GM23338 (cell line): ENCODE measurements around the gene ZBBX. TPM values are rescaled to one million over a fixed set of nuclear protein-coding genes. Genes with fewer than 3 reads are reported as not detected.

Experiments
- ATAC-seq: fragments of 200-7000 bp; cut with Tn5 transposase; 3 replicates; pipeline ENCODE4 v1.9.1; 2020
- DNase-seq: peaks from one replicate; pipeline ENCODE4 v3.0.0-alpha.2; 2015; ENCODE audit warnings: low spot score
- H2AFZ ChIP-seq: fragments of 200-600 bp; sonication (generic); 2 replicates; pipeline ENCODE4 v1.8.0; 2016; ENCODE audit warnings: antibody characterized with exemption, mild to moderate bottlenecking, moderate library complexity
- H3F3A ChIP-seq: fragments of 200-600 bp; sonication (generic); replicated peaks from 2 replicates; pipeline ENCODE4 v1.8.0; 2017; ENCODE audit warnings: antibody characterized with exemption, mixed run types, low read depth
- H3K27ac ChIP-seq: fragments of 200-600 bp; sonication (generic); 2 replicates; pipeline ENCODE4 v1.6.1; 2016; ENCODE audit warnings: low read depth
- H3K27me3 ChIP-seq: fragments of 200-600 bp; sonication (generic); 2 replicates; pipeline ENCODE4 v1.8.0; 2016; ENCODE audit warnings: mild to moderate bottlenecking, mixed run types, moderate library complexity; ENCODE audit not compliant: insufficient read depth
- H3K36me3 ChIP-seq: fragments of 200-600 bp; sonication (generic); 2 replicates; pipeline ENCODE4 v1.8.0; 2016; ENCODE audit warnings: mild to moderate bottlenecking; ENCODE audit not compliant: insufficient read depth
- H3K4me1 ChIP-seq: fragments of 200-600 bp; sonication (generic); 2 replicates; pipeline ENCODE4 v1.8.0; 2016; ENCODE audit warnings: mild to moderate bottlenecking, moderate library complexity; ENCODE audit not compliant: insufficient read depth
- H3K4me2 ChIP-seq: fragments of 200-600 bp; sonication (generic); 2 replicates; pipeline ENCODE4 v1.7.1; 2017; ENCODE audit warnings: mixed run types
- H3K4me3 ChIP-seq: fragments of 200-600 bp; sonication (generic); 2 replicates; pipeline ENCODE4 v1.6.1; 2016; ENCODE audit warnings: mixed run types
- H3K79me2 ChIP-seq: fragments of 200-600 bp; sonication (generic); replicated peaks from 2 replicates; pipeline ENCODE4 v1.8.0; 2017; ENCODE audit warnings: mild to moderate bottlenecking; ENCODE audit not compliant: insufficient read depth
- H3K9me2 ChIP-seq: fragments of 200-600 bp; sonication (generic); 2 replicates; pipeline ENCODE4 v1.8.0; 2017; ENCODE audit not compliant: insufficient read depth
- H4K20me1 ChIP-seq: fragments of 200-600 bp; sonication (generic); replicated peaks from 2 replicates; pipeline ENCODE4 v1.8.0; 2017; ENCODE audit warnings: mild to moderate bottlenecking; ENCODE audit not compliant: insufficient read depth
- H3K27ac Mint-ChIP-seq: 2 replicates; pipeline ENCODE4 v1.8.0; 2020; ENCODE audit warnings: inconsistent platforms, mild to moderate bottlenecking, moderate library complexity, mixed read lengths
- H3K27me3 Mint-ChIP-seq: 3 replicates; pipeline ENCODE4 v1.8.0; 2022; ENCODE audit warnings: low read depth, mild to moderate bottlenecking, moderate library complexity, mixed read lengths, inconsistent platforms; ENCODE audit not compliant: insufficient read depth, poor library complexity
- H3K36me3 Mint-ChIP-seq: 3 replicates; pipeline ENCODE4 v1.8.0; 2021; ENCODE audit warnings: low read depth, mild to moderate bottlenecking, inconsistent platforms, moderate library complexity, mixed read lengths
- H3K4me1 Mint-ChIP-seq: 3 replicates; pipeline ENCODE4 v1.8.0; 2020; ENCODE audit warnings: mild to moderate bottlenecking, inconsistent platforms, mixed read lengths
- H3K4me3 Mint-ChIP-seq: 3 replicates; pipeline ENCODE4 v1.8.0; 2021; ENCODE audit warnings: moderate library complexity, mild to moderate bottlenecking, inconsistent platforms, mixed read lengths
- H3K9me3 Mint-ChIP-seq: 3 replicates; pipeline ENCODE4 v1.8.0; 2020; ENCODE audit warnings: moderate library complexity, mild to moderate bottlenecking, inconsistent platforms, mixed read lengths
- CREB1 ChIP-seq: fragments of 250-450 bp; sonication (Bioruptor Pico); IDR thresholded peaks from 2 replicates; pipeline ENCODE4 v1.5.0; 2020; ENCODE audit warnings: low read depth, mild to moderate bottlenecking, moderate library complexity
- ETS1 ChIP-seq: IDR thresholded peaks from 2 replicates; pipeline ENCODE4 v1.6.1; 2016; ENCODE audit warnings: antibody characterized with exemption
- EZH2 ChIP-seq: fragments of 200-600 bp; sonication (generic); IDR thresholded peaks from one replicate; pipeline ENCODE4 v1.8.0; 2017; ENCODE audit warnings: antibody characterized with exemption, mild to moderate bottlenecking, low read depth; ENCODE audit not compliant: unreplicated experiment
- EZH2phosphoT487 ChIP-seq: fragments of 200-600 bp; sonication (generic); IDR thresholded peaks from one replicate; pipeline ENCODE4 v1.8.1; 2018; ENCODE audit warnings: antibody characterized with exemption; ENCODE audit not compliant: unreplicated experiment
- JUNB ChIP-seq: IDR thresholded peaks from one replicate; pipeline ENCODE4 v1.6.1; 2016; ENCODE audit warnings: antibody characterized with exemption; ENCODE audit not compliant: unreplicated experiment
- NANOG ChIP-seq: IDR thresholded peaks from 2 replicates; pipeline ENCODE4 v1.6.1; 2016; ENCODE audit warnings: antibody characterized with exemption, borderline replicate concordance
- POLR2AphosphoS5 ChIP-seq: IDR thresholded peaks from 2 replicates; pipeline ENCODE4 v1.6.1; 2016; ENCODE audit warnings: antibody characterized with exemption, low read depth
- REST ChIP-seq: IDR thresholded peaks from one replicate; pipeline ENCODE4 v1.6.1; 2018; ENCODE audit warnings: antibody characterized with exemption; ENCODE audit not compliant: unreplicated experiment
- STAT1 ChIP-seq: IDR thresholded peaks from one replicate; pipeline ENCODE4 v1.6.1; 2016; ENCODE audit warnings: antibody characterized with exemption; ENCODE audit not compliant: unreplicated experiment
- ZNF114 ChIP-seq: fragments of 250-450 bp; sonication (Bioruptor Pico); IDR thresholded peaks from 2 replicates; pipeline ENCODE4 v1.5.0; 2020; ENCODE audit warnings: mild to moderate bottlenecking, moderate library complexity
- ZNF331 ChIP-seq: fragments of 250-450 bp; sonication (Bioruptor Pico); IDR thresholded peaks from 2 replicates; pipeline ENCODE4 v1.5.0; 2020; ENCODE audit warnings: low read depth, mild to moderate bottlenecking, moderate library complexity
- polyA plus RNA-seq: library from polyadenylated mRNA; unstranded; fragments of >200 nt; fragmentation: Nextera tagmentation; extraction: Ambion mirVana; gene quantifications from 2 replicates; pipeline ENCODE4 v1.2.1, GENCODE V29; 2016
- total RNA-seq: library from RNA; depleted of rRNA; stranded (reverse); fragments of >200 nt; shearing (Covaris generic); gene quantifications from 2 replicates; pipeline ENCODE4 v1.2.3, GENCODE V29; 2014
- TF ChIP-seq, protein P1 (sequence below), 2 experiments: fragments of 200-600 bp in 1 of 2; sonication (generic) in 1 of 2; conservative IDR thresholded peaks; 2 replicates each; pipeline versions ENCODE4 v1.5.1 to v1.6.1; 2016 to 2017; ENCODE audit warnings: antibody characterized with exemption in 2 of 2, low read depth in 2 of 2, mild to moderate bottlenecking in 2 of 2, moderate library complexity in 1 of 2

ZBBX gene
- total and polyA plus RNA-seq, 2 experiments from 2014 or later = 0.90 to 1.1 TPM

GRCh38 chr3:167323572-167323971, 56.5 kb downstream of the ZBBX start:
- Histone ChIP-seq H4K20me1 (no peaks in the 10 kb centered on the region), H3K9me2 (no peaks in the 10 kb centered on the region), H3K79me2 (no peaks in the 10 kb centered on the region), H3K36me3 (no peaks in the 10 kb centered on the region), H3K4me3 (no peak overlapping the region), H3K4me1 (no peaks in the 10 kb centered on the region), H2AFZ (no peak overlapping the region), H3K27ac (no peak overlapping the region), H3K4me2 (no peak overlapping the region), H3K27me3 (no peaks in the 10 kb centered on the region), H3F3A (no peaks in the 10 kb centered on the region)
- Mint-ChIP-seq H3K4me1 (no peaks in the 10 kb centered on the region), H3K27ac (no peak overlapping the region), H3K27me3 (no peaks in the 10 kb centered on the region), H3K4me3 (no peak overlapping the region), H3K9me3 (no peaks in the 10 kb centered on the region), H3K36me3 (no peaks in the 10 kb centered on the region)
- TF ChIP-seq REST = no peak
- no peak for TF ChIP-seq ZNF114 (CRISPR knock-in tag)
- no peak for TF ChIP-seq ZNF331 (CRISPR knock-in tag)
- TF ChIP-seq NANOG = no peak
- no peak for TF ChIP-seq EZH2
- no peak for TF ChIP-seq EZH2phosphoT487
- DNase-seq (no peak), ATAC-seq (no peak)

DNA sequence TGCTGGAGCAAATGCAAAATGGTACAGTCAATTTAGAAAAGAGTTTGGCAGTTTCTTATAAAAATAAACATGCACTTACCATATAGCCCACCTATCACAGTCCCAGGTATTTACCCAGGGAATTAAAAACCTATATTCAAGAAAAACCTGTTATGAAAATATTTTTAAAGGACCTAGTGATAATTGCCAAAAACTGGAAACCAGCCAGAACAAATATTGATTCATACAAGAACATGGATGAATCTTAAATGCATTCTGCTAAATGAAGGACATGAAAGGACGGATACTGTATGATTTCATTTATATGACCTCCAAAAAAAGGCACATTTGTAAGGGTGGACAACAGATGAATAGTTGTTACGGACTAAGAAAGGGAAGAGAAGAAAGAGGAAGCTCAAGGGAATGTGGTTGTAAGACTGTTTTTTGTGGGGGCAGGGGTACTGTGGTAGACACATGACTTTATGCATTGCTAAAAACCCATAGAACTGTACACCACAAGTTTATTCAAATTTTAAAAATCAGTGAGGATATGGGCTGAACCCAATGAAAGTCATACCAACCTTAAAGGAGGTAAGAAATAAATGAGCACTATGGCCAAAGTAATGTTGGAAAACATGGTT, 61.0 kb downstream of the ZBBX start:
- TF ChIP-seq ETS1 (no peak), EZH2phosphoT487 (no peak), REST (no peak), EZH2 (no peak), JUNB (no peak), ZNF331 (CRISPR knock-in tag) (no peak), CREB1 (CRISPR knock-in tag) (no peak), POLR2AphosphoS5 (no peak), ZNF114 (CRISPR knock-in tag) (no peak), NANOG (no peak), STAT1 (no peak)
- TF ChIP-seq, protein P1, sequence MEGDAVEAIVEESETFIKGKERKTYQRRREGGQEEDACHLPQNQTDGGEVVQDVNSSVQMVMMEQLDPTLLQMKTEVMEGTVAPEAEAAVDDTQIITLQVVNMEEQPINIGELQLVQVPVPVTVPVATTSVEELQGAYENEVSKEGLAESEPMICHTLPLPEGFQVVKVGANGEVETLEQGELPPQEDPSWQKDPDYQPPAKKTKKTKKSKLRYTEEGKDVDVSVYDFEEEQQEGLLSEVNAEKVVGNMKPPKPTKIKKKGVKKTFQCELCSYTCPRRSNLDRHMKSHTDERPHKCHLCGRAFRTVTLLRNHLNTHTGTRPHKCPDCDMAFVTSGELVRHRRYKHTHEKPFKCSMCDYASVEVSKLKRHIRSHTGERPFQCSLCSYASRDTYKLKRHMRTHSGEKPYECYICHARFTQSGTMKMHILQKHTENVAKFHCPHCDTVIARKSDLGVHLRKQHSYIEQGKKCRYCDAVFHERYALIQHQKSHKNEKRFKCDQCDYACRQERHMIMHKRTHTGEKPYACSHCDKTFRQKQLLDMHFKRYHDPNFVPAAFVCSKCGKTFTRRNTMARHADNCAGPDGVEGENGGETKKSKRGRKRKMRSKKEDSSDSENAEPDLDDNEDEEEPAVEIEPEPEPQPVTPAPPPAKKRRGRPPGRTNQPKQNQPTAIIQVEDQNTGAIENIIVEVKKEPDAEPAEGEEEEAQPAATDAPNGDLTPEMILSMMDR (conservative IDR thresholded peaks at IDR 0.05; ENCODE audit: low read depth in 2 of 2) = no peak
- Histone ChIP-seq H3K36me3 (no peaks in the 10 kb centered on the region), H3F3A (no peaks in the 10 kb centered on the region), H3K79me2 (no peaks in the 10 kb centered on the region), H4K20me1 (no peaks in the 10 kb centered on the region), H3K4me1 (no peaks in the 10 kb centered on the region), H2AFZ (no peak overlapping the region), H3K27ac (no peak overlapping the region), H3K9me2 (no peaks in the 10 kb centered on the region), H3K27me3 (no peaks in the 10 kb centered on the region), H3K4me3 (no peak overlapping the region), H3K4me2 (no peak overlapping the region)
- Mint-ChIP-seq H3K27ac (no peak overlapping the region), H3K4me1 (no peaks in the 10 kb centered on the region), H3K27me3 (no peaks in the 10 kb centered on the region), H3K4me3 (no peak overlapping the region), H3K9me3 (no peaks in the 10 kb centered on the region), H3K36me3 (no peaks in the 10 kb centered on the region)
- ATAC-seq (no peak), DNase-seq (no peak)
